SK-N-SH treated with all-trans-retinoic acid at 6 μM for 48 hours (cell line): ENCODE measurements around the gene CSF1.
A peak's percentile ranks its signal among the peaks of the same experiment; 100 is the strongest.

Experiments used
- ATAC-seq: fragments of 200-7000 bp; cut with Tn5 transposase; 3 replicates; pipeline ENCODE4 v1.9.1; 2020; ENCODE audit warnings: mild to moderate bottlenecking, moderate library complexity
- ARNTL ChIP-seq: fragments of 450-650 bp; formaldehyde crosslinking; IDR thresholded peaks from 2 replicates; pipeline ENCODE4 v1.5.0; 2020; ENCODE audit warnings: low read depth, mild to moderate bottlenecking, moderate library complexity, borderline replicate concordance
- BACH2 ChIP-seq: fragments of 250-450 bp; sonication (Bioruptor Pico); IDR thresholded peaks from 2 replicates; pipeline ENCODE4 v1.9.0; 2021; ENCODE audit warnings: mild to moderate bottlenecking, borderline replicate concordance
- CSDC2 ChIP-seq: fragments of 250-450 bp; sonication (Bioruptor Pico); IDR thresholded peaks from 2 replicates; pipeline ENCODE4 v1.5.0; 2020; ENCODE audit warnings: mild to moderate bottlenecking, moderate library complexity
- ESRRG ChIP-seq: fragments of 250-450 bp; sonication (Bioruptor Pico); IDR thresholded peaks from 2 replicates; pipeline ENCODE4 v1.6.1; 2021; ENCODE audit warnings: mild to moderate bottlenecking
- GLIS3 ChIP-seq: fragments of 250-450 bp; sonication (Bioruptor Pico); IDR thresholded peaks from 2 replicates; pipeline ENCODE4 v1.5.0; 2020; ENCODE audit warnings: mild to moderate bottlenecking, moderate library complexity
- ISL1 ChIP-seq: fragments of 250-450 bp; sonication (Bioruptor Pico); IDR thresholded peaks from 2 replicates; pipeline ENCODE4 v2.1.2; 2022; ENCODE audit warnings: mild to moderate bottlenecking, moderate library complexity
- OSR1 ChIP-seq: fragments of 250-450 bp; sonication (Bioruptor Pico); IDR thresholded peaks from 2 replicates; pipeline ENCODE4 v1.8.0; 2022; ENCODE audit warnings: moderate library complexity, mild to moderate bottlenecking, inconsistent platforms
- PPARA ChIP-seq: fragments of 250-450 bp; sonication (Bioruptor Pico); IDR thresholded peaks from 2 replicates; pipeline ENCODE4 v1.5.0; 2020; ENCODE audit warnings: mild to moderate bottlenecking, borderline replicate concordance
- RARB ChIP-seq: fragments of 250-450 bp; sonication (Bioruptor Pico); IDR thresholded peaks from 2 replicates; pipeline ENCODE4 v1.8.0; 2021; ENCODE audit warnings: mild to moderate bottlenecking, moderate library complexity
- SNAI2 ChIP-seq: fragments of 250-450 bp; sonication (Bioruptor Pico); IDR thresholded peaks from 2 replicates; pipeline ENCODE4 v1.5.0; 2020; ENCODE audit warnings: mild to moderate bottlenecking, moderate library complexity
- TCF4 ChIP-seq: fragments of 250-450 bp; sonication (Bioruptor Pico); IDR thresholded peaks from 2 replicates; pipeline ENCODE4 v1.8.0; 2021; ENCODE audit warnings: mild to moderate bottlenecking, moderate library complexity, borderline replicate concordance
- ZC3H10 ChIP-seq: fragments of 250-450 bp; sonication (Bioruptor Pico); IDR thresholded peaks from 2 replicates; pipeline ENCODE4 v1.5.1; 2021; ENCODE audit warnings: mild to moderate bottlenecking, moderate library complexity
- ZFP3 ChIP-seq: fragments of 250-450 bp; sonication (Bioruptor Pico); IDR thresholded peaks from 2 replicates; pipeline ENCODE4 v1.5.0; 2020; ENCODE audit warnings: mild to moderate bottlenecking, moderate library complexity
- ZFP30 ChIP-seq: fragments of 450-650 bp; formaldehyde crosslinking; IDR thresholded peaks from 2 replicates; pipeline ENCODE4 v1.5.0; 2022; ENCODE audit warnings: mild to moderate bottlenecking, moderate library complexity
- ZNF565 ChIP-seq: fragments of 450-650 bp; formaldehyde crosslinking; conservative IDR thresholded peaks from 2 replicates; pipeline ENCODE4 v1.5.0; 2020; ENCODE audit warnings: low read depth, mild to moderate bottlenecking, moderate library complexity
- ZNF70 ChIP-seq: fragments of 450-650 bp; formaldehyde crosslinking; IDR thresholded peaks from 2 replicates; pipeline ENCODE4 v1.5.0; 2020; ENCODE audit warnings: mild to moderate bottlenecking, moderate library complexity
- ZNF8 ChIP-seq: fragments of 450-650 bp; formaldehyde crosslinking; IDR thresholded peaks from 2 replicates; pipeline ENCODE4 v1.5.0; 2020; ENCODE audit warnings: mild to moderate bottlenecking, moderate library complexity
- TF ChIP-seq, protein P1 (sequence below): fragments of 250-450 bp; sonication (Bioruptor Pico); IDR thresholded peaks from 2 replicates; pipeline ENCODE4 v1.8.0; 2021; ENCODE audit warnings: low read depth, mild to moderate bottlenecking, moderate library complexity, borderline replicate concordance
- TF ChIP-seq, protein P2 (sequence below): fragments of 250-450 bp; sonication (Bioruptor Pico); IDR thresholded peaks from 2 replicates; pipeline ENCODE4 v1.5.0; 2020; ENCODE audit warnings: mild to moderate bottlenecking, moderate library complexity
- TF ChIP-seq, protein P3 (sequence below): fragments of 250-450 bp; sonication (Bioruptor Pico); IDR thresholded peaks from 2 replicates; pipeline ENCODE4 v1.5.1; 2020; ENCODE audit warnings: low read depth, mild to moderate bottlenecking, moderate library complexity
- TF ChIP-seq, protein P4 (sequence below): fragments of 250-450 bp; sonication (Bioruptor Pico); IDR thresholded peaks from 2 replicates; pipeline ENCODE4 v1.8.0; 2020; ENCODE audit warnings: mild to moderate bottlenecking, moderate library complexity, borderline replicate concordance
- TF ChIP-seq, protein P5 (sequence below): fragments of 250-450 bp; sonication (Bioruptor Pico); IDR thresholded peaks from 2 replicates; pipeline ENCODE4 v1.5.1; 2021; ENCODE audit warnings: mild to moderate bottlenecking, moderate library complexity

CSF1 gene

DNA sequence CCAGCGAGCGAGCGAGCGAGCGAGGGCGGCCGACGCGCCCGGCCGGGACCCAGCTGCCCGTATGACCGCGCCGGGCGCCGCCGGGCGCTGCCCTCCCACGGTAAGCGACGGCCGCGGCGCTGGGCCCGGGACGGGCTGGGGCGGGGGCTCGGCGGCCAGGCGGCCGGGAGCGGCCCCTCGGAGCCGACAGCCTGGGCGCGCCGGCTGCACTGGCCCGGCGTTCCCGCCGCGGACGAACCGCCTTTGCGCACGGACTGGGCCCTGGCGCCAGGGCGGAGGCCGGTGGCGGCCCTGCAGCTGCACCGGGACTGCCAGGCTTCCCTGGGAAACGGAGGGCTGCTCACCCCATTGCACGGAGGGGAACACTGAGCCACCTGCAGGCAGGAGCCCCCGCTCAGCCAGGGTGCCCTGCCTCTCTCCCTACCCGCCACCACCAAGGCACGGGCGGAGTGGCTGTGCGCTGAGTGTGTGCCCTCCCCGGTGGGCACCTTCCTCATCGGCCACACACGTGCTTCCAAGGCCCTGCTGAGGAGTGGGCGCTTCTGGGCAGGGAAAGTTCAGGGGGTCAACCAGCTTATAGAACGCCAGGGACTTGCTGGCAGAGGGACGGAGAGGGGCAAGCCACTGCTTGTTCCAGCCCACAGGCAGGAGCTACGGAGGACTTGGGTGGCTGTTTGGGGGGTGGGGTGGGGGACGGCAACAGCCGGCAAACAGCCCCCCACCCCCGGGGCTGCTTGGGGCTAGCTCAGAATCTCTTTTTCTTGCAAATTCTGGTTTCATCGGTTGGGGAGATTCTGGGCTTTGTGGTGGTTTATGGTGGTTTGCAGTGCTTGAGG is 532 bp downstream of the CSF1 start:
- TF ChIP-seq ISL1 (no peak), ZFP30 (CRISPR knock-in tag) (no peak), ZNF70 (CRISPR knock-in tag) (no peak), GLIS3 (CRISPR knock-in tag) (no peak), ARNTL (CRISPR knock-in tag) (no peak), ZFP3 (no peak), OSR1 (no peak), TCF4 (CRISPR knock-in tag) (no peak), ZNF565 (CRISPR knock-in tag) (no peak), ZNF8 (CRISPR knock-in tag) (no peak), PPARA (CRISPR knock-in tag) (no peak), ZC3H10 (CRISPR knock-in tag) (no peak), RARB (CRISPR knock-in tag) (no peak), BACH2 (CRISPR knock-in tag) (no peak), ESRRG (CRISPR knock-in tag) (no peak), CSDC2 (CRISPR knock-in tag) (no peak)
- TF ChIP-seq, protein P1, sequence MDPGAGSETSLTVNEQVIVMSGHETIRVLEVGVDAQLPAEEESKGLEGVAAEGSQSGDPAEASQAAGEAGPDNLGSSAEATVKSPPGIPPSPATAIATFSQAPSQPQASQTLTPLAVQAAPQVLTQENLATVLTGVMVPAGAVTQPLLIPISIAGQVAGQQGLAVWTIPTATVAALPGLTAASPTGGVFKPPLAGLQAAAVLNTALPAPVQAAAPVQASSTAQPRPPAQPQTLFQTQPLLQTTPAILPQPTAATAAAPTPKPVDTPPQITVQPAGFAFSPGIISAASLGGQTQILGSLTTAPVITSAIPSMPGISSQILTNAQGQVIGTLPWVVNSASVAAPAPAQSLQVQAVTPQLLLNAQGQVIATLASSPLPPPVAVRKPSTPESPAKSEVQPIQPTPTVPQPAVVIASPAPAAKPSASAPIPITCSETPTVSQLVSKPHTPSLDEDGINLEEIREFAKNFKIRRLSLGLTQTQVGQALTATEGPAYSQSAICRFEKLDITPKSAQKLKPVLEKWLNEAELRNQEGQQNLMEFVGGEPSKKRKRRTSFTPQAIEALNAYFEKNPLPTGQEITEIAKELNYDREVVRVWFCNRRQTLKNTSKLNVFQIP (CRISPR knock-in tag): no peak
- TF ChIP-seq, protein P2, sequence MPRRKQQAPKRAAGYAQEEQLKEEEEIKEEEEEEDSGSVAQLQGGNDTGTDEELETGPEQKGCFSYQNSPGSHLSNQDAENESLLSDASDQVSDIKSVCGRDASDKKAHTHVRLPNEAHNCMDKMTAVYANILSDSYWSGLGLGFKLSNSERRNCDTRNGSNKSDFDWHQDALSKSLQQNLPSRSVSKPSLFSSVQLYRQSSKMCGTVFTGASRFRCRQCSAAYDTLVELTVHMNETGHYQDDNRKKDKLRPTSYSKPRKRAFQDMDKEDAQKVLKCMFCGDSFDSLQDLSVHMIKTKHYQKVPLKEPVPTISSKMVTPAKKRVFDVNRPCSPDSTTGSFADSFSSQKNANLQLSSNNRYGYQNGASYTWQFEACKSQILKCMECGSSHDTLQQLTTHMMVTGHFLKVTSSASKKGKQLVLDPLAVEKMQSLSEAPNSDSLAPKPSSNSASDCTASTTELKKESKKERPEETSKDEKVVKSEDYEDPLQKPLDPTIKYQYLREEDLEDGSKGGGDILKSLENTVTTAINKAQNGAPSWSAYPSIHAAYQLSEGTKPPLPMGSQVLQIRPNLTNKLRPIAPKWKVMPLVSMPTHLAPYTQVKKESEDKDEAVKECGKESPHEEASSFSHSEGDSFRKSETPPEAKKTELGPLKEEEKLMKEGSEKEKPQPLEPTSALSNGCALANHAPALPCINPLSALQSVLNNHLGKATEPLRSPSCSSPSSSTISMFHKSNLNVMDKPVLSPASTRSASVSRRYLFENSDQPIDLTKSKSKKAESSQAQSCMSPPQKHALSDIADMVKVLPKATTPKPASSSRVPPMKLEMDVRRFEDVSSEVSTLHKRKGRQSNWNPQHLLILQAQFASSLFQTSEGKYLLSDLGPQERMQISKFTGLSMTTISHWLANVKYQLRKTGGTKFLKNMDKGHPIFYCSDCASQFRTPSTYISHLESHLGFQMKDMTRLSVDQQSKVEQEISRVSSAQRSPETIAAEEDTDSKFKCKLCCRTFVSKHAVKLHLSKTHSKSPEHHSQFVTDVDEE (CRISPR knock-in tag): no peak
- TF ChIP-seq, protein P3, sequence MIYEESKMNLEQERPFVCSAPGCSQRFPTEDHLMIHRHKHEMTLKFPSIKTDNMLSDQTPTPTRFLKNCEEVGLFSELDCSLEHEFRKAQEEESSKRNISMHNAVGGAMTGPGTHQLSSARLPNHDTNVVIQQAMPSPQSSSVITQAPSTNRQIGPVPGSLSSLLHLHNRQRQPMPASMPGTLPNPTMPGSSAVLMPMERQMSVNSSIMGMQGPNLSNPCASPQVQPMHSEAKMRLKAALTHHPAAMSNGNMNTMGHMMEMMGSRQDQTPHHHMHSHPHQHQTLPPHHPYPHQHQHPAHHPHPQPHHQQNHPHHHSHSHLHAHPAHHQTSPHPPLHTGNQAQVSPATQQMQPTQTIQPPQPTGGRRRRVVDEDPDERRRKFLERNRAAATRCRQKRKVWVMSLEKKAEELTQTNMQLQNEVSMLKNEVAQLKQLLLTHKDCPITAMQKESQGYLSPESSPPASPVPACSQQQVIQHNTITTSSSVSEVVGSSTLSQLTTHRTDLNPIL (CRISPR knock-in tag): no peak
- TF ChIP-seq, protein P4, sequence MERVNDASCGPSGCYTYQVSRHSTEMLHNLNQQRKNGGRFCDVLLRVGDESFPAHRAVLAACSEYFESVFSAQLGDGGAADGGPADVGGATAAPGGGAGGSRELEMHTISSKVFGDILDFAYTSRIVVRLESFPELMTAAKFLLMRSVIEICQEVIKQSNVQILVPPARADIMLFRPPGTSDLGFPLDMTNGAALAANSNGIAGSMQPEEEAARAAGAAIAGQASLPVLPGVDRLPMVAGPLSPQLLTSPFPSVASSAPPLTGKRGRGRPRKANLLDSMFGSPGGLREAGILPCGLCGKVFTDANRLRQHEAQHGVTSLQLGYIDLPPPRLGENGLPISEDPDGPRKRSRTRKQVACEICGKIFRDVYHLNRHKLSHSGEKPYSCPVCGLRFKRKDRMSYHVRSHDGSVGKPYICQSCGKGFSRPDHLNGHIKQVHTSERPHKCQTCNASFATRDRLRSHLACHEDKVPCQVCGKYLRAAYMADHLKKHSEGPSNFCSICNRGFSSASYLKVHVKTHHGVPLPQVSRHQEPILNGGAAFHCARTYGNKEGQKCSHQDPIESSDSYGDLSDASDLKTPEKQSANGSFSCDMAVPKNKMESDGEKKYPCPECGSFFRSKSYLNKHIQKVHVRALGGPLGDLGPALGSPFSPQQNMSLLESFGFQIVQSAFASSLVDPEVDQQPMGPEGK (CRISPR knock-in tag): no peak
- peak; percentile 7 for ATAC-seq

DNA sequence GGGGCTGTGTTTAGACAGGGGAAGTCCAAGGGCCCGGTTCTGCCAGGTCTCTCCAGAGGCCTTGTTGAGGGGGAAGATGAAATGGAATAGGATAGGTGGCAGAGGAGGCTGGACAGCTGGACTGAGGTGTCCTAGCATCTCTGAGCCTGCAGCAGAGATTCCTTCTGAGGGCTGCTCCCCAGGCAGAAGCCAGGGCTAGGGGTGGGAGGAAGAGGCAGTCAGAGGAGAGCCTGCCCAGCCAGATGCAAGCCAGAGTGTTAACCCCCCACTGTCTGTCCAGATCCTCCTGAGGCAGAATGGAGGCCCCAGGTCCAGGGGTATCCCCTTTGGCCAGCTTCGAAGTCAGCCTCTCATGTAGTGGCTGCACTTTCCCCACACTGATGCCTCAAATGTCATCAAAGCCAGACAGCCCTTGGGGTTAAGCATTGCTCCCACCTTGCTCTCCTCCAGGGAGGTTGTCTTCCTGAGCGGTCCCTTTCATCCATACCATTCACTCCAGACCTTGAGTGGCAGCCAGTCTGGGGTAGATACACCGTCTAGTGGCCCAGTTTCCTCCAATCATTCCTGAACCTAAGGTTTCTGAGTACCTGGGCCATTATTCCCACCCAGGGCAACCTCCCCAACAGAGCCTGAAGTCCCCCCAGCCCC is 1.7 kb downstream of the CSF1 start:
- TF ChIP-seq, protein P4 (CRISPR knock-in tag): no peak
- TF ChIP-seq GLIS3 (CRISPR knock-in tag): no peak
- TF ChIP-seq ESRRG (CRISPR knock-in tag): no peak
- no peak for TF ChIP-seq OSR1
- TF ChIP-seq CSDC2 (CRISPR knock-in tag): no peak
- no peak for TF ChIP-seq ZNF8 (CRISPR knock-in tag)
- TF ChIP-seq, protein P1 (CRISPR knock-in tag): no peak
- TF ChIP-seq RARB (CRISPR knock-in tag): no peak
- TF ChIP-seq, protein P3 (CRISPR knock-in tag): no peak
- TF ChIP-seq ZFP3: no peak
- TF ChIP-seq TCF4 (CRISPR knock-in tag): no peak
- TF ChIP-seq ZC3H10 (CRISPR knock-in tag): no peak
- TF ChIP-seq, protein P5, sequence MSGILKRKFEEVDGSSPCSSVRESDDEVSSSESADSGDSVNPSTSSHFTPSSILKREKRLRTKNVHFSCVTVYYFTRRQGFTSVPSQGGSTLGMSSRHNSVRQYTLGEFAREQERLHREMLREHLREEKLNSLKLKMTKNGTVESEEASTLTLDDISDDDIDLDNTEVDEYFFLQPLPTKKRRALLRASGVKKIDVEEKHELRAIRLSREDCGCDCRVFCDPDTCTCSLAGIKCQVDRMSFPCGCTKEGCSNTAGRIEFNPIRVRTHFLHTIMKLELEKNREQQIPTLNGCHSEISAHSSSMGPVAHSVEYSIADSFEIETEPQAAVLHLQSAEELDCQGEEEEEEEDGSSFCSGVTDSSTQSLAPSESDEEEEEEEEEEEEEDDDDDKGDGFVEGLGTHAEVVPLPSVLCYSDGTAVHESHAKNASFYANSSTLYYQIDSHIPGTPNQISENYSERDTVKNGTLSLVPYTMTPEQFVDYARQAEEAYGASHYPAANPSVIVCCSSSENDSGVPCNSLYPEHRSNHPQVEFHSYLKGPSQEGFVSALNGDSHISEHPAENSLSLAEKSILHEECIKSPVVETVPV (CRISPR knock-in tag): no peak
- TF ChIP-seq SNAI2: no peak
- no peak for TF ChIP-seq ZFP30 (CRISPR knock-in tag)
- no peak for TF ChIP-seq ARNTL (CRISPR knock-in tag)
- ATAC-seq: peak; percentile 15
